Neural crest cell (in vitro differentiated cells): ENCODE data around the gene SENP3. TPM values are rescaled to one million over a fixed set of nuclear protein-coding genes. Genes with fewer than 3 reads are reported as not detected.

Experiments
- DNase-seq: peaks from one replicate; pipeline ENCODE4 v3.0.0; 2021; ENCODE audit warnings: low read depth, mixed read lengths, low spot score
- H3K27ac Mint-ChIP-seq: one replicate; pipeline ENCODE4 v1.8.0; 2021; ENCODE audit warnings: mild to moderate bottlenecking, mixed read lengths; ENCODE audit not compliant: unreplicated experiment
- H3K27me3 Mint-ChIP-seq: 2 replicates; pipeline ENCODE4 v1.8.0; 2021; ENCODE audit warnings: low read depth, mild to moderate bottlenecking, mixed read lengths
- H3K36me3 Mint-ChIP-seq: 2 replicates; pipeline ENCODE4 v1.8.0; 2021; ENCODE audit warnings: low read depth, mild to moderate bottlenecking, mixed read lengths
- H3K4me1 Mint-ChIP-seq: 2 replicates; pipeline ENCODE4 v1.8.0; 2021; ENCODE audit warnings: mixed read lengths
- H3K4me3 Mint-ChIP-seq: one replicate; pipeline ENCODE4 v1.8.0; 2021; ENCODE audit warnings: mild to moderate bottlenecking, mixed read lengths
- H3K9me3 Mint-ChIP-seq: 2 replicates; pipeline ENCODE4 v1.8.0; 2021; ENCODE audit warnings: mixed read lengths
- CTCF ChIP-seq: fragments of 200-600 bp; sonication (generic); conservative IDR thresholded peaks from 2 replicates; pipeline ENCODE4 v1.5.0; 2021; ENCODE audit warnings: antibody characterized with exemption, mild to moderate bottlenecking
- long read RNA-seq: library from polyadenylated mRNA; unstranded; transcript quantifications from one replicate; pipeline ENCODE4 v2.0.0, GENCODE V29; 2020
- total RNA-seq: library from RNA; stranded (reverse); gene quantifications from 2 replicates; pipeline ENCODE4 v1.2.1, GENCODE V29; 2021

The SENP3 gene
- total RNA-seq: 83.7 and 85.7 TPM in 2 replicates
- long read RNA-seq: 0 reads

- H3K4me1 Mint-ChIP-seq: peaks cover 37% of the 10 kb centered on the region
- TF ChIP-seq CTCF: no peak
- peaks cover 9% of the 10 kb centered on the region for H3K27me3 Mint-ChIP-seq
- no peaks in the 10 kb centered on the region for H3K9me3 Mint-ChIP-seq
- no peaks in the 10 kb centered on the region for H3K36me3 Mint-ChIP-seq
- H3K4me3 Mint-ChIP-seq: peak within 1 kb of the TSS; percentile 93
- DNase-seq: peak; percentile 86
- peak within 1 kb of the TSS; percentile 96 for H3K27ac Mint-ChIP-seq
These were observed at the start of gene SENP3 for GRCh38 chr17:7561589-7562207. Gene SENP3 (plus strand): TSS chr17:7561919. CDS start chr17:7563077, 1,158 bp downstream.

GRCh38 chr17:7512105-7512504, 49.6 kb upstream of the SENP3 start:
- no peak for TF ChIP-seq CTCF
- Mint-ChIP-seq H3K9me3 (no peaks in the 10 kb centered on the region), H3K4me3 (no peak overlapping the region), H3K27ac (no peak overlapping the region), H3K4me1 (no peaks in the 10 kb centered on the region), H3K36me3 (peaks cover 15% of the 10 kb centered on the region), H3K27me3 (no peaks in the 10 kb centered on the region)
- DNase-seq: no peak

- H3K27me3 Mint-ChIP-seq: no peaks in the 10 kb centered on the region
- no peaks in the 10 kb centered on the region for H3K4me1 Mint-ChIP-seq
- no peak for TF ChIP-seq CTCF
- no peaks in the 10 kb centered on the region for H3K9me3 Mint-ChIP-seq
- H3K4me3 Mint-ChIP-seq: no peak overlapping the region
- DNase-seq: no peak
- peaks cover 15% of the 10 kb centered on the region for H3K36me3 Mint-ChIP-seq
- H3K27ac Mint-ChIP-seq: no peak overlapping the region
These were observed 48.7 kb upstream of the SENP3 start for GRCh38 chr17:7512824-7513540.

GRCh38 chr17:7513850-7514419, 47.8 kb upstream of the SENP3 start:
- Mint-ChIP-seq H3K4me3 (no peak overlapping the region), H3K9me3 (no peaks in the 10 kb centered on the region), H3K36me3 (peaks cover 9% of the 10 kb centered on the region), H3K27ac (no peak overlapping the region), H3K27me3 (no peaks in the 10 kb centered on the region), H3K4me1 (no peaks in the 10 kb centered on the region)
- no peak for TF ChIP-seq CTCF
- DNase-seq: no peak

GRCh38 chr17:7515911-7516610, 45.7 kb upstream of the SENP3 start:
- no peaks in the 10 kb centered on the region for H3K4me1 Mint-ChIP-seq
- H3K27me3 Mint-ChIP-seq: no peaks in the 10 kb centered on the region
- no peak for TF ChIP-seq CTCF
- no peak for DNase-seq
- H3K4me3 Mint-ChIP-seq: no peak overlapping the region
- H3K36me3 Mint-ChIP-seq: peaks cover 4% of the 10 kb centered on the region
- H3K27ac Mint-ChIP-seq: no peak overlapping the region
- H3K9me3 Mint-ChIP-seq: no peaks in the 10 kb centered on the region
